ENCODE results near the gene QRICH2. TPM values are rescaled to one million over a fixed set of nuclear protein-coding genes. Genes with fewer than 3 reads are reported as not detected.

Gene QRICH2
- total RNA-seq, 1 donor from 2014 or later: 11.7 TPM

DNA sequence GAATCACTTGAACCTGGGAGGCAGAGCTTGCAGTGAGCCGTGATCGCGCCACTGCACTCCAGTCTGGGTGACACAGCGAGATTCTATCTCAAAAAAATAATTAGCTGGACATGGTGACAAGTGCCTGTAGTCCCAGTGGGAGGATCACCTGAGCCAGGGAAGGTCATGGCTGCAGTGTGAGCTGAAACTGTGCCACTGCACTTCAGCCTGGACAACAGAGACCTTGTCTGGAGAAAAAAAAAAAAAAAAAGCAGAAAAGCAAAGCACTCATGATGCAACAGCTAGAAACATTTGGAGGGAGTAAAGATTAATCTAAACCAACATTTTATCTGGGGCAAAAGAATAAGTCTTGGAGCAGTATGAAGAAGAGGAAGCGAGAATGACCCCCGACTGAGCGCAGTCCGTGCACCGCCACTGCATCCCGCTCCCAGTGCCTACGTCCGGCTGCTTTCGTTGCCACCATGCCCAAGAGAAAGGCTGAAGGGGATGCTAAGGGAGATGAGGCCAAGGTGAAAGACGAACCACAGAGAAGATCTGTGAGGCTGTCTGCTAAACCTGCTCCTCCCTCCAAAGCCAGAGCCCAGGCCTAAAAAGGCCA, 37.4 kb upstream of the QRICH2 start:
- Mint-ChIP-seq H3K36me3 (peaks cover 30% of the 10 kb centered on the region), H3K27ac (no peak overlapping the region), H3K4me3 (no peak overlapping the region)

DNA sequence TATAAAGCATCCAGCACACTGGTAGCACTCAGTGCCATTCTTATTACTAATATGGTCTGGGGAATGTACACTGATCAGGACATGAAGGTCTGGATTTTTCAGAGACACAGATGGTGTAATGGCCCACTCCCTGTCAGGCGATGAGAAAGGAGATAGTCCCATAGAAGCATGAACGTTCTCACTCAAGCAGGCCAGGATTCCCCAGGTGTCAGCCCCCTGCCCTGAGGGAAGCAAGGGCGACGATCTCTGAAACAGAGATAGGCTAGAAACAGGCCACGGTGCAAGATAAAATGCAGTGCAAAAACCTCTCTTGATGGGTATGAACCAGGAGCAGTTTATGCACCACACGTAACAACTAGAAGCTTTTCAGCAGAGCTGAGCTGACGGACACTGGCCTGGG, 35.0 kb upstream of the QRICH2 start:
- TF ChIP-seq, protein P1, sequence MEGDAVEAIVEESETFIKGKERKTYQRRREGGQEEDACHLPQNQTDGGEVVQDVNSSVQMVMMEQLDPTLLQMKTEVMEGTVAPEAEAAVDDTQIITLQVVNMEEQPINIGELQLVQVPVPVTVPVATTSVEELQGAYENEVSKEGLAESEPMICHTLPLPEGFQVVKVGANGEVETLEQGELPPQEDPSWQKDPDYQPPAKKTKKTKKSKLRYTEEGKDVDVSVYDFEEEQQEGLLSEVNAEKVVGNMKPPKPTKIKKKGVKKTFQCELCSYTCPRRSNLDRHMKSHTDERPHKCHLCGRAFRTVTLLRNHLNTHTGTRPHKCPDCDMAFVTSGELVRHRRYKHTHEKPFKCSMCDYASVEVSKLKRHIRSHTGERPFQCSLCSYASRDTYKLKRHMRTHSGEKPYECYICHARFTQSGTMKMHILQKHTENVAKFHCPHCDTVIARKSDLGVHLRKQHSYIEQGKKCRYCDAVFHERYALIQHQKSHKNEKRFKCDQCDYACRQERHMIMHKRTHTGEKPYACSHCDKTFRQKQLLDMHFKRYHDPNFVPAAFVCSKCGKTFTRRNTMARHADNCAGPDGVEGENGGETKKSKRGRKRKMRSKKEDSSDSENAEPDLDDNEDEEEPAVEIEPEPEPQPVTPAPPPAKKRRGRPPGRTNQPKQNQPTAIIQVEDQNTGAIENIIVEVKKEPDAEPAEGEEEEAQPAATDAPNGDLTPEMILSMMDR (conservative IDR thresholded peaks at IDR 0.05): no peak
- Mint-ChIP-seq H3K27me3 (no peaks in the 10 kb centered on the region), H3K4me3 (no peak overlapping the region), H3K36me3 (peaks cover 35% of the 10 kb centered on the region), H3K9me3 (no peaks in the 10 kb centered on the region), H3K4me1 (ENCODE audit: unreplicated experiment) (peaks cover 3% of the 10 kb centered on the region), H3K27ac (no peak overlapping the region)
- DNase-seq (ENCODE audit: extremely low spot score, unreplicated experiment): no peak

More for the DNA sequence above, 37.4 kb upstream of the QRICH2 start:
- Mint-ChIP-seq H3K9me3 (no peaks in the 10 kb centered on the region), H3K4me1 (ENCODE audit: unreplicated experiment) (no peaks in the 10 kb centered on the region), H3K27me3 (no peaks in the 10 kb centered on the region)
- TF ChIP-seq, protein P1 (conservative IDR thresholded peaks at IDR 0.05): no peak
- DNase-seq (ENCODE audit: extremely low spot score, unreplicated experiment): no peak

DNA sequence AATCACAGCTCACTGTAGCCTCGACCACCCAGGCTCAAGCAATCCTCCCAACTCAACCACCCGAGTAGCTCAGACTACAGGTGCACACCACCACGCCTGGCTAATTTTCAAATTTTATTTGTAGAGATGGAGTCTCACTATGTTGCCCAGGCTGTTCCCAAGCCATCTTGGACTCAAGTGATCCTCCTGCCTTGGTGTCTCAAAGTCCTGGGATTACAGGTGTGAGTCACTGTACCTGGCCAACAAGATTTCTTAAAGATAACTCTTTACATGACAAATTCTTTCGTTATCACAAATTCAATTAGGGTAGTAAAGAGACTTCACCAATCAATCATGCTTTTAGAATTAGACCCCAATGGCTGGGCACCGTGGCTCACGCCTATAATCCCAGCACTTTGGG, 33.2 kb upstream of the QRICH2 start:
- Mint-ChIP-seq H3K27me3 (no peaks in the 10 kb centered on the region), H3K9me3 (no peaks in the 10 kb centered on the region), H3K27ac (no peak overlapping the region), H3K36me3 (peaks cover 28% of the 10 kb centered on the region), H3K4me3 (no peak overlapping the region), H3K4me1 (ENCODE audit: unreplicated experiment) (peaks cover 3% of the 10 kb centered on the region)
- no peak for DNase-seq (ENCODE audit: extremely low spot score, unreplicated experiment)
- TF ChIP-seq, protein P1 (conservative IDR thresholded peaks at IDR 0.05): no peak

DNA sequence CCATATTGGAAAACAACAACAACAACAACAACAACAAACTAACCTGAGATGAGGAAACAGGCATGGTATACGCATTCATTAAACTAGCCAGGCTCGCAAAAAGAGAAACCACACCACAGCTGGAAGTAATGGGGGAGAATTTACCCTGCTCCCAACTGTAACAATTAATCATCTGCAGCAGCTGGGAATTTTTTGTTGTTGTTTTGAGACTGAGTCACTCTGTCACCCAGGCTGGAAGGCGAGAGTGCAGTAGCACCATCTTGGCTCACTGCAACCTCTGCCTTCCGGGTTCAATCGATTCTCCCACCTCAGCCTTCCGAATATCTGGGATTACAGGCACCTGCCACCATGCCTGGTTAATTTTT, 29.3 kb upstream of the QRICH2 start:
- Mint-ChIP-seq H3K27me3 (no peaks in the 10 kb centered on the region), H3K27ac (no peak overlapping the region), H3K36me3 (peaks cover 21% of the 10 kb centered on the region), H3K4me3 (no peak overlapping the region), H3K9me3 (no peaks in the 10 kb centered on the region), H3K4me1 (ENCODE audit: unreplicated experiment) (peaks cover 14% of the 10 kb centered on the region)
- TF ChIP-seq, protein P1 (conservative IDR thresholded peaks at IDR 0.05): no peak
- DNase-seq (ENCODE audit: extremely low spot score, unreplicated experiment): no peak

DNA sequence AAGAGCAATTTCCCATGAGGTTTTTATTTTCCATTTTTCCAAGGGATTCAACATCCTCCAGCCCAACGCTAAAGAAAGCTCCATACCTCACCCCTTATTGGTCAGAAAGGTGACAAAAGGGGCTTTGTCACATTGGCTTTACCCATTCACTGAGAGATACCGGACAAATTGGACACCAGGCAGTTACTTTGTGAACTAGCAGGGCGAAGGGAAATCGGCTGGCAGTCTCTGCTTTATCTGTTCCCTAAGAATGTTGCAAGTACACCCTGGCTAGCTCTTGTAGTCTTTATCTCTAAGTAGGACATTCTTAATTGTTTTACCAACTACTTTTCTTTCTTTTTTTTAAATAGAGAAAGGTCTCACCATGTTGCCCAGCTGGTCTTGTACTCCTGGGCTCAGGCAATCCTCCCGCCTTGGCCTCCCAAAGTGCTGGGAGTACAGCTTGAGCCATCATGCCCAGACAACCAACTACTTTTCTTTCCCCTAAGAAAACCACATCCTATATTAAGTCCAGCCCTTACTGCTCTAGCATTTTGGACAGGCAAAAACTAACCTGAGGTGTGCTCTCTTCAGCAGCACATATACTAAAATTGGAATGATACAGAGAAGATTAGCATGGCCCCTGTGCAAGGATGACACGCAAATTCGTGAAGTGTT, 28.8 kb upstream of the QRICH2 start:
- no peaks in the 10 kb centered on the region for H3K9me3 Mint-ChIP-seq
- H3K27ac Mint-ChIP-seq: no peak overlapping the region
- peaks cover 14% of the 10 kb centered on the region for H3K4me1 Mint-ChIP-seq (ENCODE audit: unreplicated experiment)
- H3K36me3 Mint-ChIP-seq: peaks cover 18% of the 10 kb centered on the region
- no peaks in the 10 kb centered on the region for H3K27me3 Mint-ChIP-seq
- TF ChIP-seq, protein P1 (conservative IDR thresholded peaks at IDR 0.05): no peak
- H3K4me3 Mint-ChIP-seq: no peak overlapping the region
- no peak for DNase-seq (ENCODE audit: extremely low spot score, unreplicated experiment)
